H1 (cell line): ENCODE measurements around the gene METTL1. TPM values are rescaled to one million over a fixed set of nuclear protein-coding genes. Genes with fewer than 3 reads are reported as not detected.

ENCODE experiments used
- CTCF ChIA-PET: fragments of 300-600 bp; sonication (Branson Sonifier 250); formaldehyde crosslinking; loops from one replicate; lab custom pipeline; 2021; ENCODE audit not compliant: partially characterized antibody; lab: Charles Lee
- POLR2A ChIA-PET: fragments of 300-600 bp; sonication (Branson Sonifier 250); formaldehyde crosslinking; loops from one replicate; lab custom pipeline; 2021; ENCODE audit warnings: inconsistent platforms; ENCODE audit not compliant: partially characterized antibody; lab: Charles Lee
- DNase-seq, 2 experiments: peaks; one replicate each; pipeline versions ENCODE4 v3.0.0 to v3.0.0-alpha.2; 2010 to 2022; ENCODE audit warnings: low spot score in 2 of 2, low read depth in 1 of 2, mixed read lengths in 1 of 2
- FAIRE-seq: peaks from 2 replicates; lab custom pipeline; 2011; peaks lifted over from hg19 to GRCh38; lab: Jason Lieb, UNC
- H2AFZ ChIP-seq: 2 replicates; pipeline ENCODE4 v1.8.1; 2012; ENCODE audit warnings: low read length, inconsistent platforms
- H2AK5ac ChIP-seq: 2 replicates; pipeline ENCODE4 v1.6.1; 2013; ENCODE audit warnings: low read depth, low read length
- H2BK120ac ChIP-seq: replicated peaks from 2 replicates; pipeline ENCODE3; 2013; ENCODE audit warnings: low read depth, low read length, inconsistent platforms
- H2BK12ac ChIP-seq: 2 replicates; pipeline ENCODE4 v1.6.1; 2013; ENCODE audit warnings: low read depth, low read length
- H2BK15ac ChIP-seq: 2 replicates; pipeline ENCODE4 v1.6.1; 2013; ENCODE audit warnings: low read length
- H2BK20ac ChIP-seq: 2 replicates; pipeline ENCODE4 v1.6.1; 2013; ENCODE audit warnings: low read length
- H2BK5ac ChIP-seq: 2 replicates; pipeline ENCODE4 v1.6.1; 2013; ENCODE audit warnings: low read depth, low read length
- H3K14ac ChIP-seq: 2 replicates; pipeline ENCODE4 v1.6.1; 2013; ENCODE audit warnings: inconsistent platforms; ENCODE audit not compliant: insufficient read length
- H3K18ac ChIP-seq: 2 replicates; pipeline ENCODE4 v1.6.1; 2013; ENCODE audit warnings: low read length; ENCODE audit errors: extremely low read depth
- H3K23ac ChIP-seq: 2 replicates; pipeline ENCODE4 v1.6.1; 2013; ENCODE audit warnings: inconsistent platforms; ENCODE audit not compliant: insufficient read length
- H3K23me2 ChIP-seq: 2 replicates; pipeline ENCODE4 v1.6.1; 2013; ENCODE audit warnings: low read depth, low read length
- H3K27ac ChIP-seq: 2 replicates; pipeline ENCODE4 v1.6.1; 2011; ENCODE audit warnings: low read depth, low read length, inconsistent platforms
- H3K27me3 ChIP-seq, 4 experiments: replicated peaks in 1 of 4; 1 replicate in 1 of 4; 2 replicates in 3 of 4; pipeline versions ENCODE4 v1.6.1 to v1.8.1; 2011 to 2013; ENCODE audit warnings: low read length in 3 of 4, mild to moderate bottlenecking in 3 of 4, inconsistent platforms in 2 of 4, mixed read lengths in 2 of 4, moderate library complexity in 1 of 4; ENCODE audit not compliant: control insufficient read depth in 3 of 4, insufficient read depth in 3 of 4; ENCODE audit errors: extremely low read depth in 1 of 4
- H3K36me3 ChIP-seq, 4 experiments: 2 replicates each; pipeline versions ENCODE4 v1.6.1 to v1.8.1; 2011 to 2013; ENCODE audit warnings: mild to moderate bottlenecking in 4 of 4, low read length in 3 of 4, moderate library complexity in 2 of 4, control low read depth in 1 of 4, inconsistent platforms in 1 of 4; ENCODE audit not compliant: insufficient read depth in 4 of 4, control insufficient read depth in 2 of 4
- H3K4ac ChIP-seq: replicated peaks from 2 replicates; pipeline ENCODE3; 2013; ENCODE audit warnings: low read length, low read depth, mixed read lengths, inconsistent platforms; ENCODE audit not compliant: insufficient read length
- H3K4me1 ChIP-seq, 4 experiments: replicated peaks in 1 of 4; 1 replicate in 1 of 4; 2 replicates in 3 of 4; pipeline versions ENCODE4 v1.6.1 to v1.8.1; 2011 to 2013; ENCODE audit warnings: low read length in 3 of 4, inconsistent platforms in 2 of 4, mixed read lengths in 1 of 4; ENCODE audit not compliant: insufficient read depth in 4 of 4, control insufficient read depth in 3 of 4
- H3K4me2 ChIP-seq, 2 experiments: 2 replicates each; pipeline versions ENCODE4 v1.6.1 to v1.8.1; 2011 to 2013; ENCODE audit warnings: low read depth in 2 of 2, low read length in 2 of 2, control low read depth in 1 of 2, inconsistent platforms in 1 of 2, mild to moderate bottlenecking in 1 of 2; ENCODE audit not compliant: insufficient read depth in 1 of 2
- H3K4me3 ChIP-seq, 4 experiments: fragments of 200-600, 300-600 bp in 1 of 4; sonication (generic), shearing (Covaris generic), sonication (Bioruptor Twin) in 1 of 4; 2 replicates each; pipeline versions ENCODE4 v1.5.1 to v1.8.1; 2011 to 2016; ENCODE audit warnings: low read length in 4 of 4, low read depth in 3 of 4, control low read depth in 2 of 4, inconsistent platforms in 2 of 4, mild to moderate bottlenecking in 2 of 4, mixed read lengths in 1 of 4, moderate library complexity in 1 of 4; ENCODE audit not compliant: insufficient read depth in 2 of 4; ENCODE audit errors: extremely low read depth in 1 of 4
- H3K56ac ChIP-seq: replicated peaks from 2 replicates; pipeline ENCODE3; 2013; ENCODE audit warnings: low read depth, mild to moderate bottlenecking, mixed read lengths, low read length, inconsistent platforms; ENCODE audit not compliant: insufficient read length
- H3K79me1 ChIP-seq: 2 replicates; pipeline ENCODE4 v1.6.1; 2013; ENCODE audit warnings: low read depth, low read length, control low read depth
- H3K79me2 ChIP-seq, 2 experiments: 2 replicates each; pipeline versions ENCODE4 v1.6.1 to v1.8.1; 2012 to 2013; ENCODE audit warnings: low read length in 2 of 2, mild to moderate bottlenecking in 2 of 2, inconsistent platforms in 1 of 2; ENCODE audit not compliant: insufficient read depth in 2 of 2, control insufficient read depth in 1 of 2
- H3K9ac ChIP-seq, 4 experiments: replicated peaks in 1 of 4; 1 replicate in 1 of 4; 2 replicates in 3 of 4; pipeline versions ENCODE4 v1.6.1 to v1.8.1; 2011 to 2013; ENCODE audit warnings: low read depth in 3 of 4, low read length in 3 of 4, control low read depth in 2 of 4, mild to moderate bottlenecking in 2 of 4, moderate library complexity in 2 of 4, inconsistent platforms in 1 of 4; ENCODE audit errors: extremely low read depth in 1 of 4
- H3K9me3 ChIP-seq, 2 experiments: 2 replicates each; pipeline versions ENCODE4 v1.6.1 to v1.8.1; 2012 to 2013; ENCODE audit warnings: mild to moderate bottlenecking in 2 of 2, moderate library complexity in 2 of 2, control low read depth in 1 of 2, inconsistent platforms in 1 of 2, low read depth in 1 of 2, low read length in 1 of 2, mixed read lengths in 1 of 2; ENCODE audit not compliant: insufficient read depth in 2 of 2
- H4K20me1 ChIP-seq, 2 experiments: replicated peaks in 1 of 2; 2 replicates each; pipeline versions ENCODE3 to v1.8.1; 2011 to 2013; ENCODE audit warnings: inconsistent platforms in 2 of 2, low read length in 2 of 2, mild to moderate bottlenecking in 1 of 2; ENCODE audit not compliant: insufficient read depth in 2 of 2, control insufficient read depth in 1 of 2
- H4K5ac ChIP-seq: 2 replicates; pipeline ENCODE4 v1.6.1; 2013; ENCODE audit warnings: low read length, low read depth, mixed read lengths, inconsistent platforms; ENCODE audit not compliant: insufficient read length
- H4K8ac ChIP-seq: 2 replicates; pipeline ENCODE4 v1.8.0; 2013; ENCODE audit warnings: mild to moderate bottlenecking, moderate library complexity, low read length, inconsistent platforms; ENCODE audit not compliant: insufficient read depth; ENCODE audit errors: extremely low read depth
- H4K91ac ChIP-seq: replicated peaks from 2 replicates; pipeline ENCODE3; 2013; ENCODE audit warnings: low read length, mixed read lengths, inconsistent platforms; ENCODE audit not compliant: insufficient read length
- BRCA1 ChIP-seq: IDR thresholded peaks from 2 replicates; pipeline ENCODE4 v1.6.1; 2012; ENCODE audit warnings: low read depth, low read length, improper control_type of control experiment
- CTBP2 ChIP-seq: IDR thresholded peaks from 2 replicates; pipeline ENCODE4 v1.7.0; 2011; ENCODE audit warnings: borderline replicate concordance, mild to moderate bottlenecking, moderate library complexity, mixed read lengths, low read length; ENCODE audit not compliant: insufficient read depth, insufficient read length
- FOSL1 ChIP-seq: IDR thresholded peaks from 2 replicates; pipeline ENCODE4 v1.6.1; 2011; ENCODE audit warnings: mild to moderate bottlenecking, low read depth, low read length, moderate library complexity; ENCODE audit not compliant: insufficient read depth
- JUN ChIP-seq: IDR thresholded peaks from 2 replicates; pipeline ENCODE4 v1.6.1; 2011; ENCODE audit warnings: low read depth, mild to moderate bottlenecking, improper control_type of control experiment, low read length
- KDM5A ChIP-seq: fragments of 200-600 bp; IDR thresholded peaks from 2 replicates; pipeline ENCODE4 v1.7.1; 2012; ENCODE audit warnings: mild to moderate bottlenecking, low read length, inconsistent platforms, mixed read lengths
- RNF2 ChIP-seq: fragments of 200-900, 300-1000 bp; sonication (generic); IDR thresholded peaks from 2 replicates; pipeline ENCODE4 v1.7.1; 2016; ENCODE audit warnings: borderline replicate concordance, low read depth, mild to moderate bottlenecking, antibody characterized with exemption, low read length; ENCODE audit not compliant: poor library complexity, severe bottlenecking; ENCODE audit errors: missing control alignments
- RXRA ChIP-seq: IDR thresholded peaks from 2 replicates; pipeline ENCODE4 v1.6.1; 2011; ENCODE audit warnings: low read depth, mild to moderate bottlenecking, low read length, moderate library complexity; ENCODE audit not compliant: insufficient read depth
- SAP30 ChIP-seq: fragments of 300-600 bp; sonication (generic); IDR thresholded peaks from 2 replicates; pipeline ENCODE4 v1.7.1; 2012; ENCODE audit warnings: low read length, moderate library complexity, mild to moderate bottlenecking, inconsistent platforms; ENCODE audit not compliant: insufficient read depth, insufficient replicate concordance
- ZNF274 ChIP-seq: IDR thresholded peaks from 2 replicates; pipeline ENCODE4 v1.7.0; 2012; ENCODE audit warnings: low read length, borderline replicate concordance; ENCODE audit errors: extremely low read depth
- WGBS, 2 experiments: shearing (Covaris generic) in 1 of 2; methylation state at CpG; one replicate each; pipeline versions ENCODE4 v1.1.6 to v1.1.7; 2013 to 2015; ENCODE audit warnings: low lambda C conversion rate in 2 of 2, mixed read lengths in 2 of 2, inconsistent platforms in 1 of 2, low coverage in 1 of 2, missing lambda C conversion rate in 1 of 2; ENCODE audit not compliant: insufficient replicate concordance in 2 of 2, insufficient coverage in 1 of 2, insufficient read length in 1 of 2; ENCODE audit errors: extremely low coverage in 1 of 2, missing lambda C conversion rate in 1 of 2; 5-methylcytosine and 5-hydroxymethylcytosine counted together
- polyA plus RNA-seq, 7 experiments: library from polyadenylated mRNA; depleted of rRNA in 3 of 7; stranded (reverse) in 5 of 7; unstranded in 2 of 7; fragments of >200 nt in 5 of 7; fragments of 200-250 nt in 2 of 7; gene quantifications; 1 replicate in 5 of 7; 2 replicates in 1 of 7; 4 replicates in 1 of 7; pipeline versions ENCODE4 v1.2.1 to v1.2.3, GENCODE V29; 2011 to 2013; ENCODE audit warnings: missing spikeins in 2 of 7, mixed read lengths in 2 of 7
- total RNA-seq: library from RNA; stranded (reverse); fragmentation: NEBNext Ultra II Directional; extraction: Animal tissue kit (Norgen Biotek cat#: 25700); gene quantifications from 2 replicates; pipeline ENCODE4 v1.2.1, GENCODE V29; 2021
- TF ChIP-seq, protein P1 (sequence below): IDR thresholded peaks from 2 replicates; pipeline ENCODE4 v1.6.1; 2011; ENCODE audit warnings: low read length, improper control_type of control experiment

Gene METTL1
- total and polyA plus RNA-seq, 2 of the 8 experiments (the other 6 are each of a cell fraction or from before 2014, with no cell fraction given), result 40.5 to 46.0 TPM

DNA sequence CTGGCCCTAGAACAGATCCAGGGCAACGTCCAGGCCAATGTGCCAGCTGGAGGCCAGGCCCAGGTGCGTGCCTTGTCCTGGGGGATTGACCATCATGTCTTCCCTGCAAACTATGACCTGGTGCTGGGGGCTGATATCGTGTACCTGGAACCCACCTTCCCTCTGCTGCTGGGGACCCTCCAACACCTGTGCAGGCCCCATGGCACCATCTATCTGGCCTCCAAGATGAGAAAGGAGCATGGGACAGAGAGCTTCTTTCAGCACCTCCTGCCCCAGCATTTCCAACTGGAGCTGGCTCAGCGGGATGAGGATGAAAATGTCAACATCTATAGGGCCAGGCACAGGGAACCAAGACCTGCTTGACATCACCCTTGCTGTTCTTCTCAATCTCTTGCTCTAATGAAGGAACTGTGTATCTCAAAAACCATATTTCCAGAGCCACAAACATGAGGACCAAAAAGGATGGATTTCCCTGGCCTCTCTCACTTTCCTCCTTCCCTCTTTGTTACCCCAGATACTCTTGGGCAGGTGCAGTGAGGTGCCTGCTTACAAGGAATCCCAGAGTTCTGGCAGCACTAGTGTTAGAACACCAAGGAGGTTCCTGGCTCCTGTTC lies 8.5 kb upstream of the METTL1 start:
- H2BK20ac ChIP-seq, result no peak overlapping the region
- ChIA-PET CTCF (interaction anchor here (1.1 to 4.7 kb wide), 9 partner anchors 10 to 52 kb away, joined by 3 to 28 read pairs (median 5); partner anchors contain the start of gene CYP27B1), POLR2A (interaction anchor here (1.0 to 1.6 kb wide), 3 partner anchors 8 to 14 kb away, joined by 3 to 6 read pairs (median 5); partner anchors contain the start of genes CYP27B1, EEF1AKMT3 and METTL1)
- peaks cover 0 to 5% (median 2%) of the 10 kb centered on the region in 4 experiments; a peak in 3 of 8 replicates for H3K36me3 ChIP-seq
- H3K9me3 ChIP-seq, result no peaks in the 10 kb centered on the region
- H3K18ac ChIP-seq, result no peak overlapping the region
- H3K79me1 ChIP-seq, result no peaks in the 10 kb centered on the region
- no peak overlapping the region for H3K56ac ChIP-seq
- H3K14ac ChIP-seq, result no peak overlapping the region
- H3K79me2 ChIP-seq, result peaks cover 0 to 16% of the 10 kb centered on the region in 2 experiments; a peak in 2 of 4 replicates
- peaks cover 2% of the 10 kb centered on the region; the same call in 1 of the 2 replicates for H3K23me2 ChIP-seq
- no peak overlapping the region for H4K8ac ChIP-seq
- no peak overlapping the region for H3K23ac ChIP-seq
- H2AFZ ChIP-seq, result no peak overlapping the region
- no peaks in the 10 kb centered on the region for H4K20me1 ChIP-seq
- no peaks in the 10 kb centered on the region for H3K4me1 ChIP-seq
- no peak overlapping the region for H3K4me2 ChIP-seq
- DNase-seq (no peak), FAIRE-seq (no peak)
- H3K4ac ChIP-seq, result no peak overlapping the region
- no peak overlapping the region for H4K91ac ChIP-seq
- no peak overlapping the region for H2BK120ac ChIP-seq
- H4K5ac ChIP-seq, result no peak overlapping the region
- 90% methylated on average over 4 of the region's 4 CpGs; no CpG with 5 or more reads in 1 of the 2 experiments for WGBS, 2 experiments
- H3K9ac ChIP-seq, result no peak overlapping the region; a peak in 1 of 7 replicates
- H3K4me3 ChIP-seq, result no peak overlapping the region
- no peak overlapping the region for H2BK12ac ChIP-seq
- no peaks in the 10 kb centered on the region for H3K27me3 ChIP-seq
- no peak overlapping the region; the same call in 1 of the 2 replicates for H3K27ac ChIP-seq
- no peak overlapping the region for H2BK5ac ChIP-seq
- H2BK15ac ChIP-seq, result no peak overlapping the region
- no peak overlapping the region for H2AK5ac ChIP-seq
- TF ChIP-seq CTBP2 (no peak), FOSL1 (no peak), JUN (no peak), SAP30 (no peak), ZNF274 (no peak), RXRA (no peak), RNF2 (no peak), KDM5A (no peak), BRCA1 (no peak)
- TF ChIP-seq, protein P1, sequence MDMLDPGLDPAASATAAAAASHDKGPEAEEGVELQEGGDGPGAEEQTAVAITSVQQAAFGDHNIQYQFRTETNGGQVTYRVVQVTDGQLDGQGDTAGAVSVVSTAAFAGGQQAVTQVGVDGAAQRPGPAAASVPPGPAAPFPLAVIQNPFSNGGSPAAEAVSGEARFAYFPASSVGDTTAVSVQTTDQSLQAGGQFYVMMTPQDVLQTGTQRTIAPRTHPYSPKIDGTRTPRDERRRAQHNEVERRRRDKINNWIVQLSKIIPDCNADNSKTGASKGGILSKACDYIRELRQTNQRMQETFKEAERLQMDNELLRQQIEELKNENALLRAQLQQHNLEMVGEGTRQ, result no peak
